ENCODE results near the gene MEIS3.
"Not testable (repeated sequence)": the region's sequence is repeated elsewhere in the genome, so short reads cannot be mapped to it uniquely, and the experiment has no call there.

MEIS3 gene

GRCh38 chr19:47389150-47389556, 30.2 kb downstream of the MEIS3 start:
- no peaks in the 10 kb centered on the region for H3K4me1 ChIP-seq (ENCODE audit: low read depth, poor library complexity, severe bottlenecking)
- no peak overlapping the region for H3K27ac ChIP-seq
- H3K36me3 ChIP-seq (ENCODE audit: insufficient read depth): no peaks in the 10 kb centered on the region
- peaks cover 16% of the 10 kb centered on the region for H3K27me3 ChIP-seq (ENCODE audit: insufficient read depth, low read depth)
- no peak overlapping the region for H2AFZ ChIP-seq (ENCODE audit: low read depth)
- H4K20me1 ChIP-seq (ENCODE audit: insufficient read depth): no peaks in the 10 kb centered on the region
- H3K9ac ChIP-seq: no peak overlapping the region
- TF ChIP-seq CTCF (conservative IDR thresholded peaks at IDR 0.05; ENCODE audit: low read depth, low read length): no peak
- no peak overlapping the region for H3K4me2 ChIP-seq
- no peak overlapping the region for H3K4me3 ChIP-seq (IDR thresholded peaks at IDR 0.05; ENCODE audit: insufficient read depth, low read depth, low read length)
- no peaks in the 10 kb centered on the region for H3K79me2 ChIP-seq (ENCODE audit: insufficient read depth, low read depth)

GRCh38 chr19:47388721-47389120, 30.6 kb downstream of the MEIS3 start:
- not testable (repeated sequence) for H4K20me1 ChIP-seq (ENCODE audit: insufficient read depth); H3K4me1 ChIP-seq (ENCODE audit: low read depth, poor library complexity, severe bottlenecking); H2AFZ ChIP-seq (ENCODE audit: low read depth); H3K27ac ChIP-seq; H3K4me2 ChIP-seq; H3K36me3 ChIP-seq (ENCODE audit: insufficient read depth); H3K79me2 ChIP-seq (ENCODE audit: insufficient read depth, low read depth); H3K9ac ChIP-seq; H3K4me3 ChIP-seq (IDR thresholded peaks at IDR 0.05; ENCODE audit: insufficient read depth, low read depth, low read length)
- peaks cover 13% of the 10 kb centered on the region for H3K27me3 ChIP-seq (ENCODE audit: insufficient read depth, low read depth)

- not testable (repeated sequence) for H3K4me3 ChIP-seq (IDR thresholded peaks at IDR 0.05; ENCODE audit: insufficient read depth, low read depth, low read length); H3K9ac ChIP-seq; H4K20me1 ChIP-seq (ENCODE audit: insufficient read depth); H3K4me1 ChIP-seq (ENCODE audit: low read depth, poor library complexity, severe bottlenecking); H3K27me3 ChIP-seq (ENCODE audit: insufficient read depth, low read depth); H3K79me2 ChIP-seq (ENCODE audit: insufficient read depth, low read depth); H3K27ac ChIP-seq; H3K36me3 ChIP-seq (ENCODE audit: insufficient read depth); H3K4me2 ChIP-seq; H2AFZ ChIP-seq (ENCODE audit: low read depth)
Observed at GRCh38 chr19:47387623-47388022, 31.7 kb downstream of the MEIS3 start.

- H3K4me2 ChIP-seq; H2AFZ ChIP-seq (ENCODE audit: low read depth); H3K27ac ChIP-seq; H3K4me1 ChIP-seq (ENCODE audit: low read depth, poor library complexity, severe bottlenecking); H3K9ac ChIP-seq; H3K79me2 ChIP-seq (ENCODE audit: insufficient read depth, low read depth); H3K27me3 ChIP-seq (ENCODE audit: insufficient read depth, low read depth); H4K20me1 ChIP-seq (ENCODE audit: insufficient read depth); H3K36me3 ChIP-seq (ENCODE audit: insufficient read depth); H3K4me3 ChIP-seq (IDR thresholded peaks at IDR 0.05; ENCODE audit: insufficient read depth, low read depth, low read length): not testable (repeated sequence)
Observed at GRCh38 chr19:47386582-47386981, 32.7 kb downstream of the MEIS3 start.

GRCh38 chr19:47384533-47384932, 34.8 kb downstream of the MEIS3 start:
- H2AFZ ChIP-seq (ENCODE audit: low read depth); H3K4me1 ChIP-seq (ENCODE audit: low read depth, poor library complexity, severe bottlenecking); H3K79me2 ChIP-seq (ENCODE audit: insufficient read depth, low read depth); H3K4me3 ChIP-seq (IDR thresholded peaks at IDR 0.05; ENCODE audit: insufficient read depth, low read depth, low read length); H3K4me2 ChIP-seq; H3K27ac ChIP-seq; H3K36me3 ChIP-seq (ENCODE audit: insufficient read depth); H3K9ac ChIP-seq; H4K20me1 ChIP-seq (ENCODE audit: insufficient read depth); H3K27me3 ChIP-seq (ENCODE audit: insufficient read depth, low read depth): not testable (repeated sequence)

- not testable (repeated sequence) for H3K27ac ChIP-seq; H3K27me3 ChIP-seq (ENCODE audit: insufficient read depth, low read depth); H2AFZ ChIP-seq (ENCODE audit: low read depth); H3K36me3 ChIP-seq (ENCODE audit: insufficient read depth); H3K4me2 ChIP-seq; H3K79me2 ChIP-seq (ENCODE audit: insufficient read depth, low read depth); H3K4me3 ChIP-seq (IDR thresholded peaks at IDR 0.05; ENCODE audit: insufficient read depth, low read depth, low read length); H3K9ac ChIP-seq; H4K20me1 ChIP-seq (ENCODE audit: insufficient read depth); H3K4me1 ChIP-seq (ENCODE audit: low read depth, poor library complexity, severe bottlenecking)
Observed at GRCh38 chr19:47383890-47384289, 35.4 kb downstream of the MEIS3 start.

- Histone ChIP-seq H3K4me1 (ENCODE audit: low read depth, poor library complexity, severe bottlenecking) (no peaks in the 10 kb centered on the region), H2AFZ (ENCODE audit: low read depth) (no peak overlapping the region), H3K4me3 (IDR thresholded peaks at IDR 0.05; ENCODE audit: insufficient read depth, low read depth, low read length) (no peak overlapping the region), H3K79me2 (ENCODE audit: insufficient read depth, low read depth) (no peaks in the 10 kb centered on the region), H3K9ac (no peak overlapping the region), H4K20me1 (ENCODE audit: insufficient read depth) (no peaks in the 10 kb centered on the region), H3K27ac (no peak overlapping the region), H3K36me3 (ENCODE audit: insufficient read depth) (no peaks in the 10 kb centered on the region), H3K27me3 (ENCODE audit: insufficient read depth, low read depth) (no peaks in the 10 kb centered on the region), H3K4me2 (no peak overlapping the region)
- no peak for TF ChIP-seq CTCF (conservative IDR thresholded peaks at IDR 0.05; ENCODE audit: low read depth, low read length)
Observed at GRCh38 chr19:47381653-47382279, 37.6 kb downstream of the MEIS3 start.
